ENCODE results near the gene CCDC39. TPM values are rescaled to one million over a fixed set of nuclear protein-coding genes. Genes with fewer than 3 reads are reported as not detected.
"Not testable (repeated sequence)": the region's sequence is repeated elsewhere in the genome, so short reads cannot be mapped to it uniquely, and the experiment has no call there.

The CCDC39 gene
- total RNA-seq, 2 experiments from 2014 or later: not detected

DNA sequence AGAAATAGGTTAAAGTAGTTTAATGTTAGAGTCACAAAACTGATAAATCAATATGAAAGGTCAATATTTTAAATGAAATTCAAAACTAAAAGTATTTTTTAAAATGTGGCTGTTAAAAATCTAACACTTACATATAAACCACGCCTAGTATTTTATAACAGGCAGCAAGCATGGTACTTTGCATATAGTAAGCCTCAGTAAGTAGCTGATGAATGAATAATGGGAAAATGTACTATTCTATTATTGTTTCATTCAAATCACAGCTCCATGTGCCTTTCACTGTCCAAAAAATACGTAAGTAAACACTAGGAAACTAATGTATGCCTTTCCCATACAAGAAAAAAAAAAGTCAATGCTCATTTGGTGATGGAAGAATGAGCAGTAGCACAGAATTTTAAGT lies 17.8 kb downstream of the CCDC39 start:
- POLR2A ChIA-PET: no interaction called here
- DNase-seq: no peak
- CTCF ChIA-PET: no interaction called here
- no peaks in the 10 kb centered on the region for H3K4me1 Mint-ChIP-seq
- H3K36me3 Mint-ChIP-seq (ENCODE audit: low read depth): no peaks in the 10 kb centered on the region
- peaks cover 2% of the 10 kb centered on the region for H3K27me3 Mint-ChIP-seq
- no peaks in the 10 kb centered on the region for H3K9me3 Mint-ChIP-seq
- H3K4me3 Mint-ChIP-seq: no peak overlapping the region
- no peak overlapping the region for H3K27ac Mint-ChIP-seq

DNA sequence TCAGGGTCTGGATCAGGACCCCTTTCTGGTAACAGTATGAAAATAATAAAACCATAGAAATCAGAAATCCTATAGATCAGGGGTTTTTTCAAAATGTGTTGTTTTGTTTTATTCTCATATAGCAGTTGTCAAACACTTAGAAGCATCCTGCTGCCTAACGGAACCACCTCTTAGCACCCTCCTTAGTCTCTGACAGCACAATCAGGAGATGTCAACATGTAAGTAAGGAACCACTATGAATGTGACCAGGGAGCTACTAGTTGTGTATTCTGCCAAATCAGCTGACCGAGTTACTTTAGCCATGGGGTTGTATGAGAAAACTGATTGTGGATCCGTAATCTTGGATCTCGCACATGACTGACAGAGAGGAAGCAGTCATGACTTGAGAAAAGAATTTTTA lies 22.2 kb downstream of the CCDC39 start:
- DNase-seq: no peak
- H3K27me3 Mint-ChIP-seq: peaks cover 20% of the 10 kb centered on the region
- CTCF ChIA-PET: no interaction called here
- H3K27ac Mint-ChIP-seq: no peak overlapping the region
- H3K9me3 Mint-ChIP-seq: no peaks in the 10 kb centered on the region
- no peaks in the 10 kb centered on the region for H3K36me3 Mint-ChIP-seq (ENCODE audit: low read depth)
- POLR2A ChIA-PET: no interaction called here
- no peaks in the 10 kb centered on the region for H3K4me1 Mint-ChIP-seq
- H3K4me3 Mint-ChIP-seq: no peak overlapping the region

DNA sequence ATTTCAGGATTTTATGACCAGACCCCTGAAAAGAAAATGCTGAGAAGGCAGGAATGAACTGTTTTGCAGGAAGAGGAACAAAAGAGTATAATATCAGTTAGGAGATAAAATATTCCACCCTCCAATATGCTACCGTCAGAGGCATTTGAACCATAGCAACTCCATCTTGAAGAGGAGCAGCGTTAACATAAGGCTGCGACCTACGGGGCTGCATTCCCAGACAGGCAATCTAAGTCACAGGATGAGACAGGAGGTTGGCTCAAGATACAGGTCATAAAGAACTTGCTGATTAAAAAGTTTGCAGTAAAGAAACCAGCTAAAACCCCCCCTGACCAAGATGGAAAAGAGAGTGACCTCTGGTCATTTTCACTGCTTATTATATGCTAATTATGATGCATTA lies 22.9 kb downstream of the CCDC39 start:
- H3K36me3 Mint-ChIP-seq (ENCODE audit: low read depth): no peaks in the 10 kb centered on the region
- no peak overlapping the region for H3K4me3 Mint-ChIP-seq
- no peaks in the 10 kb centered on the region for H3K9me3 Mint-ChIP-seq
- peaks cover 20% of the 10 kb centered on the region for H3K27me3 Mint-ChIP-seq
- ChIA-PET POLR2A (no interaction called here), CTCF (no interaction called here)
- no peak overlapping the region for H3K27ac Mint-ChIP-seq
- no peaks in the 10 kb centered on the region for H3K4me1 Mint-ChIP-seq
- DNase-seq: no peak

DNA sequence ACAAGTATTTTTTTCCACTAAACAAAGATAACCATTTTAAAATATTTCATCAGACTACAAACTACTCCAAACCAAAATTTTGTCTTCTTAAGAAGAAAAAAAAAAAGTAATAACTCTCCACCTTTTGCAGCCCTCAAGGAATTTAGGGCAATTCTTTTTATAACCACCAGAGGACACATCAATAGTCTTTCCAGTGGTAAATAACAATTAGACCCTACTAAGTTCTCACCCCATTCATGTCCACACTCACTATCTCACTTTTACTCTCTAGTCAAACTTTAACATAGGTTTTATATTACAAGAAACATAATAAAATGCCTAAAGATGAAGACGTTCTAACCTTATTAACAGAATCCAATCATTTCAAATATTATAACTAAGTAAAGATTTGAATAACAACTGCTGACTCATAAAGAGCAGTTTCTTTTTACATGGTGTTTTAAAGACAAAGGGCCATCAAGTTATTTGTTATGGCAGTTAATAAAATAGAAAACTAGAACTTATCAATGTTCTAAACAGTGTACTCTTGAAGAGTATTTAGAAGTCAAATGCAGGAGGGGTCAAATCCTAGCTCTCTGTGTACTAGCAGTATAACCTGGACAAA lies 33.0 kb downstream of the CCDC39 start:
- POLR2A ChIA-PET: no interaction called here
- Mint-ChIP-seq H3K27ac (no peak overlapping the region), H3K9me3 (no peaks in the 10 kb centered on the region), H3K36me3 (ENCODE audit: low read depth) (no peaks in the 10 kb centered on the region), H3K27me3 (peaks cover 14% of the 10 kb centered on the region), H3K4me1 (no peaks in the 10 kb centered on the region), H3K4me3 (no peak overlapping the region)
- DNase-seq: no peak
- CTCF ChIA-PET: interaction anchor here (0.6 kb wide), 1 partner anchor 129 kb away, joined by 3 read pairs; no protein-coding TSS in a partner anchor

DNA sequence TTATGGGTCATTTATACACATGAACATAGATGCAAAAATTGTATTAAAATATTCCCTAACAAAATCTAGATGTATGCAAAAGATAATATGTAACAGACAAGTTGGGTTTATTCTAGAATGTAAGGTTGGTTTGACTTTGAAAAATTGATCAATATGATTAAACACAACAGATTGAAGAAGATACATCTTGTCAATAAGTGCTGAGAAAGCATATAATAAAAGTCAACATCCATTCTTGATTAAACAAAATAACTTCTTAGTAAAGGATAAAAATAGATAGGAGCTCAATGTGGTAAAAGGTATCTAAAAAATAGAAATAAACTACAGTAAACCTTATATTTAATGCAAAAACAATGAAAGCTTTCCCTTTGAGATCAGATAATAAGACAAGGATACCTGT lies 38.3 kb downstream of the CCDC39 start:
- DNase-seq: no peak
- no peaks in the 10 kb centered on the region for H3K36me3 Mint-ChIP-seq (ENCODE audit: low read depth)
- ChIA-PET CTCF (no interaction called here), POLR2A (no interaction called here)
- no peak overlapping the region for H3K27ac Mint-ChIP-seq
- H3K9me3 Mint-ChIP-seq: no peaks in the 10 kb centered on the region
- H3K4me3 Mint-ChIP-seq: no peak overlapping the region
- no peaks in the 10 kb centered on the region for H3K4me1 Mint-ChIP-seq
- peaks cover 27% of the 10 kb centered on the region for H3K27me3 Mint-ChIP-seq

DNA sequence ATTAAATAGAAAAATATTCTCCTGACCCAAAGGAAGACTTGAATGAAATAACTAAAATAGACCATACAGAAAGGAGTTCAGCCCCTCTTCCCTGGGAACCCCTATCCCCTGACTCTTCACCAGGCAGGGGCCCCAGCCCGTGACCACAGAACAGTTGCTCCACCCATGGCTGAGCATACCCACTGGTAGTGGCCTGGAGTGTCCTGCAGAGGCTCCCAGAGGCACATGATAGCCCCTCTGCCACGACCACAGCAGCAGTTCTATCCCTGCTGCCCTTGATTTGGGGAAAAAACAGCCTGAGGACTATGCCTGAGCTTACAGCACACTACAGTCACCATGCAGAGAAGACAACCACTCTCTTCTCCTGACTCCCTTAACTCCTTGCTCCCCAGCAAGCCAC lies 45.6 kb downstream of the CCDC39 start:
- Mint-ChIP-seq H3K36me3 (ENCODE audit: low read depth) (no peaks in the 10 kb centered on the region), H3K27me3 (peaks cover 23% of the 10 kb centered on the region)
- CTCF ChIA-PET: interaction anchor here (1.2 kb wide), 1 partner anchor 27 kb away, joined by 3 read pairs; no protein-coding TSS in a partner anchor

DNA sequence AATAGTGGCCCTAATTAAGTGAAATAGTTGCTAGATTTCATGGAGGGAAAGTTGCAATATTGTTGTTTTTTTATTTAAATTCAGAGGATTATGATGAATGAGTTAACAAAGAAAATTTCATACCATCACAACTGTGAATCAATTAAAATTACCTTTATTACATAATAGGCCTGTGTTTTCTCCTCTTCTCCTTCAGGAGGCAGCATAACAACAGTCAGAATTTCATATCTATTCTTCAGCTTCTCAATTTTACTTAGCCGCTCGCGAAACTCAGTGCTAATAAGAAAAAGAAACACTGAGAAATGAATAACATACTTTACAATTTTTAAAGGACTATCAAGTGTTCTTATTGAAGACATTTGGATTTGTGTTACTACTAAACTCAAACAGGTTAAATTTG lies 48.0 kb downstream of the CCDC39 start:
- CTCF ChIA-PET: no interaction called here
- POLR2A ChIA-PET: no interaction called here
- H3K4me1 Mint-ChIP-seq: no peaks in the 10 kb centered on the region
- H3K4me3 Mint-ChIP-seq: no peak overlapping the region
- no peaks in the 10 kb centered on the region for H3K9me3 Mint-ChIP-seq
- peaks cover 14% of the 10 kb centered on the region for H3K27me3 Mint-ChIP-seq
- no peak overlapping the region for H3K27ac Mint-ChIP-seq
- H3K36me3 Mint-ChIP-seq (ENCODE audit: low read depth): peaks cover 6% of the 10 kb centered on the region
- DNase-seq: no peak

More for the DNA sequence above, 45.6 kb downstream of the CCDC39 start:
- H3K27ac Mint-ChIP-seq: no peak overlapping the region
- no peak overlapping the region for H3K4me3 Mint-ChIP-seq
- H3K4me1 Mint-ChIP-seq: no peaks in the 10 kb centered on the region
- POLR2A ChIA-PET: no interaction called here
- H3K9me3 Mint-ChIP-seq: no peaks in the 10 kb centered on the region
- no peak for DNase-seq

DNA sequence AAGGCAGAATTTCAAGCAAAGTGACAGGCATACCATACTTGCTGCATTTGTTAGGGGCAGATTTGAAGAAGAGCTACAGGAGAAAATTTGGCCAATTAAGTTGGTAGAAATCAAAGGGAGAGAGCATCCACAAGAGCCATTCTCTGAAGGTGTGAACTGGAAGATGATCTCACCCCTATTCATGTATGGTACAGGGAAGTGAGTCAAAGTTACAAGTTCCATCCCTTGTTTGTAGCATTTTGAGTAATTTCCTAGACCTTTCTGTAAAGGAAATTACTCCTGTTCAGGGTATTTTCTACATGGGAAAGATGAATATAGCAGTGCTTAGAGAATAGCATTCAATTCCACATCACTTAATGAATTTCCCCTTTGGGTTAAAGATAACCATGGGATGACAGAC lies 48.9 kb downstream of the CCDC39 start:
- H3K27ac Mint-ChIP-seq: no peak overlapping the region
- H3K9me3 Mint-ChIP-seq: no peaks in the 10 kb centered on the region
- peaks cover 16% of the 10 kb centered on the region for H3K36me3 Mint-ChIP-seq (ENCODE audit: low read depth)
- peaks cover 7% of the 10 kb centered on the region for H3K4me1 Mint-ChIP-seq
- POLR2A ChIA-PET: no interaction called here
- no peak overlapping the region for H3K4me3 Mint-ChIP-seq
- H3K27me3 Mint-ChIP-seq: peaks cover 12% of the 10 kb centered on the region
- DNase-seq: no peak
- CTCF ChIA-PET: no interaction called here

DNA sequence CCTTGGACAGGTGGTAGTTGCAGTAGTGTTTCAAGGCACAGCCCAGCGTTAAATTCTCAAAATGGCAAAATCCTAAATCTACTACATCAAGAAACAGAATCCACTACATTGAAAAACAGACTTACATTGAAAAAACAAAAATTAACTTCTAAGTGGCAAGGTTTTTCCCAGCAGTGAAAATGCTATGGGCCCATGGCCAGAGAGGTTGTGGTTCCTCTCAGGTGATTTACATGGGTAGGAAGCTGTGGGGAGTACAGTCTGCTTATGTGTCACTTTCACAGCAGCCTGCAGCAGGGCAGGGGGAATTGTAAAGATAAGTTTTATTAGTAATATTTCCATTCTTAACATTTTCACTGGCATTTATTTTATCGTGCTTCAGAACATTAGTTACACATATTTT lies 52.4 kb downstream of the CCDC39 start:
- H3K27ac Mint-ChIP-seq: no peak overlapping the region
- peaks cover 24% of the 10 kb centered on the region for H3K4me1 Mint-ChIP-seq
- no peaks in the 10 kb centered on the region for H3K27me3 Mint-ChIP-seq
- peaks cover 49% of the 10 kb centered on the region for H3K36me3 Mint-ChIP-seq (ENCODE audit: low read depth)
- CTCF ChIA-PET: no interaction called here
- peaks cover 10% of the 10 kb centered on the region for H3K9me3 Mint-ChIP-seq
- DNase-seq: no peak
- H3K4me3 Mint-ChIP-seq: no peak overlapping the region
- POLR2A ChIA-PET: no interaction called here

DNA sequence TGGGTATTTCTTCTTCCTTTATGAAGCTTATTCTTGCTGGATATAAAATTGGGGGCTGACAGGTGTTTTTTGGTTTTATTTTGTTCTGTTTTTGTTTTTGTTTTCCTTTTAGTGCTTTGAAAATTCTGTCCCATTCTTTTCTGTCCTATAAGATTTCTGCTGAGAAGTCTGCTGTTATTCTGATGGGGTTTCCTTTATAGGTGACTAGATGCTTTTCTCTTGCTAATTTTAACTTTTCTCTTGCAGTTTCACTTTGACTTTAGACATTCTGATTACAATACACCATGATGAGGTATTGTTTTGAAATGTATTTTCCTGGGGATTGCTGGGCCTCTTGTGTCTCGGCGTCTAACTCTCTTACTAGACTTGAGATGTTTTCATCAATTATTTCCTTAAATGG lies 54.6 kb downstream of the CCDC39 start:
- no peaks in the 10 kb centered on the region for H3K27me3 Mint-ChIP-seq
- peaks cover 24% of the 10 kb centered on the region for H3K4me1 Mint-ChIP-seq
- POLR2A ChIA-PET: no interaction called here
- H3K4me3 Mint-ChIP-seq: no peak overlapping the region
- peaks cover 62% of the 10 kb centered on the region for H3K36me3 Mint-ChIP-seq (ENCODE audit: low read depth)
- CTCF ChIA-PET: no interaction called here
- DNase-seq: no peak
- H3K9me3 Mint-ChIP-seq: peaks cover 10% of the 10 kb centered on the region
- peak overlapping the region; percentile 46 for H3K27ac Mint-ChIP-seq

DNA sequence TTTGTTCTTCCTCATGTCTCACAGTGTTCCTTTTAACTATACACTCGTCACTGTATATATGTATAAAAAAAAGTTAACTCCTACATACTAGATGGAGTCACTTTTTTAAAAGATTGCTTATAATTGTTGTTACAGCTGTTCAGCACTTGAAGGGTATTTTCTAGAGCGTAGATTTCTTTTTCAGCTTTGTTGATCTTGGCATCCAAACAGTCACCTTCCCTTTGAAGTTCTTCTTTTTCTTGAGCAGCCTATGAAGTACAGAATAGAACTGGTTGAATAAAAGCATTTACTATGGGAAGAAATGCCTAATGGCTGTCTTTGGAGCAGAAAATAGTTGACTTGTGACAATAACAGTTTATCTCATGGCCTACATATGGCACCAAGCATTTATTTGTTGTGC lies 59.6 kb downstream of the CCDC39 start:
- POLR2A ChIA-PET: no interaction called here
- Mint-ChIP-seq H3K9me3 (peaks cover 7% of the 10 kb centered on the region), H3K27ac (no peak overlapping the region), H3K27me3 (no peaks in the 10 kb centered on the region), H3K4me1 (peaks cover 11% of the 10 kb centered on the region), H3K4me3 (no peak overlapping the region), H3K36me3 (ENCODE audit: low read depth) (peaks cover 60% of the 10 kb centered on the region)
- no peak for DNase-seq
- CTCF ChIA-PET: no interaction called here

DNA sequence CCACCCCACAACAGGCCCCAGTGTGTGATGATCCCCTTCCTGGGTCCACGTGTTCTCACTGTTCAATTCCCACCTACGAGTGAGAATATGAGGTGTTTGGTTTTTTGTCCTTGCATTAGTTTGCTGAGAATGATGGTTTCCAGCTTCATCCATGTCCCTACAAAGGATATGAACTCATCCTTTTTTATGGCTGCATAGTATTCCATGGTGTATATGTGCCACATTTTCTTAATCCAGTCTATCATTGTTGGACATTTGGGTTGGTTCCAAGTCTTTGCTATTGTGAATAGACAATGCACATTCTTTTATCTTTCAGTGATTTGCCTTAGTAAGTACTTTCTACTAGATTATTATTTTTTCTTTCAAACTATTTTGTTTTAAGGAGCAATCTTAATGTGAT lies 60.7 kb downstream of the CCDC39 start:
- POLR2A ChIA-PET, DNase-seq, H3K27me3 Mint-ChIP-seq, H3K9me3 Mint-ChIP-seq, H3K27ac Mint-ChIP-seq, H3K4me3 Mint-ChIP-seq, H3K4me1 Mint-ChIP-seq: not testable (repeated sequence)
- H3K36me3 Mint-ChIP-seq (ENCODE audit: low read depth): peaks cover 51% of the 10 kb centered on the region
- CTCF ChIA-PET: interaction anchor here (0.6 kb wide), 1 partner anchor 635 kb away, joined by 3 read pairs; no protein-coding TSS in a partner anchor

DNA sequence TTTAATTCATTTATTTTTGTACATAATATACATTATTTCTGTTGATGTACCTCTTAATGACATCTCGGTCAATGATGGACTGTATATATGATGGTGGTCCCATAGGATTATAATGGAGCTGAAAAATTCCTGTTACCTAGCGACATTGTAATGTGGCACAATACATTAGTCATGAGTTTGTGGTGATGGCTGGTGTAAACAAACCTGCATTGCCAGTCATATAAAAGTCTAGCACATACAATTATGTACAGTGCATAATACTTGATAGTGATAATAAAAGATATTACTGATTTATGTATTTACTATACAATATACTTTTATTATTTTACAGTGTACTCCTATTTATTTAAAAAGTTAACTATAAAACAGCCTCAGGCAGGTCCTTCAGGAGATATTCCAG lies 62.2 kb downstream of the CCDC39 start:
- no peak overlapping the region for H3K4me3 Mint-ChIP-seq
- CTCF ChIA-PET: no interaction called here
- H3K9me3 Mint-ChIP-seq: no peaks in the 10 kb centered on the region
- peaks cover 50% of the 10 kb centered on the region for H3K36me3 Mint-ChIP-seq (ENCODE audit: low read depth)
- POLR2A ChIA-PET: no interaction called here
- DNase-seq: no peak
- no peaks in the 10 kb centered on the region for H3K4me1 Mint-ChIP-seq
- no peaks in the 10 kb centered on the region for H3K27me3 Mint-ChIP-seq
- H3K27ac Mint-ChIP-seq: no peak overlapping the region

DNA sequence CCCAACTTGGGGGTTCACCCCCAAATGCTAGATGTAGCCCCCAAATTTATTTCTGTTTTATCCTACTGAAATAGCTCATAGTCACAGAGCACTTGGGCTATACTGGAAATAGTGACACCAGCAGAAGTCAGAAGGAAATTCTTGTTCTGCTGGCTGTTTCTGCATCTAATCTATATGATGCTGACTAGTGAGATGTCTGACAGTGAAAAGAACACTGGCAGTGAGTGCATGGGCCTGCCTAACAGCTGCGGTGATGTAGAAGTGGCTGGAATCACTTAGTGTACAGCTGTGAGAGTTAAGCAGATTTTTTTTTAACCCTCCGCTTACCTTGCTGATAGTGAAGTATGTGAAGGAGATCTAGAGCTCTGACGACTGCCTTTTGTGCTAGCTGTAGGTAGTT lies 63.3 kb downstream of the CCDC39 start:
- H3K36me3 Mint-ChIP-seq (ENCODE audit: low read depth): peaks cover 49% of the 10 kb centered on the region
- H3K9me3 Mint-ChIP-seq: no peaks in the 10 kb centered on the region
- peak overlapping the region; percentile 36 for H3K27ac Mint-ChIP-seq
- no peaks in the 10 kb centered on the region for H3K27me3 Mint-ChIP-seq
- ChIA-PET CTCF (no interaction called here), POLR2A (interaction anchor here (0.6 kb wide), 1 partner anchor 907 kb away, joined by 3 read pairs; no protein-coding TSS in a partner anchor)
- no peak for DNase-seq
- H3K4me1 Mint-ChIP-seq: no peaks in the 10 kb centered on the region
- H3K4me3 Mint-ChIP-seq: no peak overlapping the region

Measured in activated CD4-positive, alpha-beta T cell treated with anti-CD3 and anti-CD28 coated beads, Interleukin-2, amount 10 ng/mL, durations not matched to agents 7 days and 5 days (primary cell).